NCI-H2029 (cell line): ENCODE data around the gene IRAK3.
"Not testable (repeated sequence)": the region's sequence is repeated elsewhere in the genome, so short reads cannot be mapped to it uniquely, and the experiment has no call there.

Source experiments
- DNase-seq: peaks from one replicate; lab custom pipeline; 2025; lab: John Stamatoyannopoulos, UW

IRAK3 gene

GRCh38 chr12:66174391-66175325, 14.4 kb upstream of the IRAK3 start:
- DNase-seq: not testable (repeated sequence)

DNA sequence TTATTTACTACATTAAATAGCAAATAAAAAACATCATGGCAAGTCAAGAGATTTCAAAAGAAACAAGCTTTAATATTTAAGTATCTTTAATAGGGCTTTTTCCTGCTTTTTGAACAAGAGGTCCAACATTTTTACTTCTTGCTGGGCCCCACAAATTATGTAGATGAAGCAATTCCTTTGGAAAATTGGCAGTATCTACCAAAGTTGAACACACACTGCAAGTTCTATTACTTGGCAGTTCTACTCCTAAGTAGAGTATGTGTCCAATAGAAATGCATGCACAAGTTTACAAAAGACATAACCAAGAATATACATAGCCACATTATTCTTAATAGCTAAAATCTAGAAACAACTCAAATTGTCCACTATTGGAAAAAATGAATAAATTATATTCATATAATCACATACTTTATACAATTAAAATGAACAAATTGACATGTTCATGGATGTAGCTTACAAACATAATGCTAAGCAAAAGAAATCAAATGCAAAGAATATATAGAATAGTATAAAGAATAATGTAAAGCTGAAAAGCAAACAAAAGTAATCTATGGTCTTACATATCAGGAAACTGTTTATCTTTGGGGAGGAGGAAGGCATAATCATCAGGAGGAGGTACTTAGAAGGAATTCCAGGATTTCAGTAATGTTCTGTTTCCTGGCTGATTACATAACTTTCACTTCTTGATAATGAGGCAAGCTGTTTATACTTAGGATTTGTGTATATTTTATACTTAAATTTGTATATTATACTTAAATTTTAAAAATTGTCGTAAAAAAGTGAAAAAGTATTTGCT, 12.7 kb upstream of the IRAK3 start:
- no peak for DNase-seq

- no peak for DNase-seq
Observed at GRCh38 chr12:66182956-66183355, 6.1 kb upstream of the IRAK3 start.

DNA sequence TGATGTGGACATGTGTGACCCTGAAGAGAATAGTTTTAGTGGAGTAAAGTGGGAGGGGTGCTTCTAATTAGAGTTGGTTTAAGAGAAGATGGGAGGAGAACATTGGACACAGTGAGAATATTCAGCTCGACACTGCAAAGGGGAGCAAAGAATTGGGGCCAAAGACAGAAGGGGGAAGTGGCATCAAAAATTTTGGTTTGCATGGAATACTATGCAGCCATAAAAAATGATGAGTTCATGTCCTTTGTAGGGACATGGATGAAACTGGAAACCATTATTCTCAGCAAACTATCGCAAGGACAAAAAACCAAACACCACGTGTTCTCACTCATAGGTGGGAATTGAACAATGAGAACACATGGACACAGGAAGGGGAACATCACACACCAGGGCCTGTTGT, 4.2 kb upstream of the IRAK3 start:
- not testable (repeated sequence) for DNase-seq

DNA sequence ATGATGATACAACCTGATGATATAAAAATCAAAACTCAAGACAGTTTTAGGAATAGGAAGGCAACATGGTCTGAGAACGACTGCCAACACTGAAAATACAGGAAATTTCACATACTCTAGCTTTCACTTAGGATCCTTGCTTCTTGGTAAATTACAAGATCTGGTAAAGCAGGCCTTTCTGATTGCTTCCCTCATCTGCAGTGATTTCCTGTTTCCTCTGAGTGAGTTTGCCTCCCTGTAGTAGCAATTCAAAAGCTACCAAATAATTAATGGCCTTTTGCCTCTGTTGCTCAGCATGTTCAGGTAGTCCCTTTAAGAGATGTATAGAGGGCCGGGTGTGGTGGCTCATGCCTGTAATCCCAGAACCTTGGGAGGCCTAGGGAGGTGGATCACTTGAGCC, 2.0 kb upstream of the IRAK3 start:
- DNase-seq: no peak

DNA sequence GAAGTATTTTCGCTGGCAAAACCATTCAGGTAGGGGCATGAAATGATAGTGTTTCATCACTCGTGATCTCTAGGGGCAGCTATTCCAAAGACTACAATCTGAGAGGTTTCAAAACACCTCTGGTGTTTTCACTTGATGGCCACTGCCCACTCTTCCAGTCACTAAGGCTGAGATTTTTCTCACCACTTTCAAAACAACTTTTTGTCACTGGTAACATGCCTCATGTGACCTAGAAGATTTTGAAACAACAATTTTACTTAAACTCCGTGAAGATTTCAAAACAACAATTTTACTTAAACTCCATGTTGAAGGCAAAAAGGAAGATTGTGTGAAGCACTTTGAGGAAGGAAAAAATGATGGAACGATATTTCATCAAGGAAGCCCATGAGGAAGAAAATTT, 1.2 kb upstream of the IRAK3 start:
- DNase-seq: no peak

DNA sequence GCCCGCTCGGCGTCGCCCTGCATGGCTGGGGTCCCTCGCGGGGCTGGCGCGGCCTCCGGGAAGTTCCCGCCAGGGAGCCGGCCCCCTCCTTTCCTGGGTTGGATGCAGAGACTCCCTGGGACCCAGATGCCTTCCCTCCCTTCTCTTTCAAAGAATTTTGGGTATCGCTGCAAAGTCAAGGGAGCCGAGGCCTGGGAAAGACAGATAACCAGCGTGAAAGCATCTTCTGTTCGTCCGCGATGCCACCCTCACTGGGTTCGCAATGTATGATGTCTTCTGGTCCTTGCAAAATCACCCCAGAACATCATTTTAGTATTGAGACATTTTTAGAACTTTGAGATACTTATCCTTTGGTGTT, 451 bp downstream of the IRAK3 start:
- DNase-seq: no peak

- no peak for DNase-seq
Observed at GRCh38 chr12:66189889-66190288, 875 bp downstream of the IRAK3 start.

GRCh38 chr12:66190519-66191370, 1.7 kb downstream of the IRAK3 start:
- DNase-seq: peak; percentile 35

DNA sequence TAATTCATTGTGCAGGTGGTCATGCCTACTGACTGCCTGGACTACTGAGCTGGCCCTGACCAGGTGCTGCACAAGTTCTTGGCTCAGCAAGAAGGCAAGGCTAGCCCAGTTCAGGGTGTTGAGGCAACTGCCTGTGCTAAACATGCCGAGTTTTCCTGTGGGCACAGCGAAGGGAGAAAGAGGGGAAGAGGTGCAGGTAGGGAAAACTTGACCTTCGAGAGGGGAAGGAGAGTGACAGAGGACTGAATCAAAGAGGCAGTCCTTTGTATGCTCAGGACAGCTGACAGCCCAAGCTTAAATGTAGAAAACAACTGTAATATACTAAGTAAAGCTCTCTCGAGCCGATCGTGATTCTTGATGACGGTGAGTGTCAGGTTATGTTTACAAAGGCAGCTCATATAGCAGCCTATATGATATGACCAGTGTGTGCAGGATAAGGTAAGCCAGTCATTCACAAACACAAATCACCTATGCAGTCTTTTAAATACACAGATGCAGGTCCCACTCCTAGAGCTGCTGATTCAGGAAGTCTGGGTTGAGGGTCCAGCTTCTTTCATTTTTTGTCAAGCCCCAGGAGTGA, 2.6 kb downstream of the IRAK3 start:
- peak; percentile 70 for DNase-seq

DNA sequence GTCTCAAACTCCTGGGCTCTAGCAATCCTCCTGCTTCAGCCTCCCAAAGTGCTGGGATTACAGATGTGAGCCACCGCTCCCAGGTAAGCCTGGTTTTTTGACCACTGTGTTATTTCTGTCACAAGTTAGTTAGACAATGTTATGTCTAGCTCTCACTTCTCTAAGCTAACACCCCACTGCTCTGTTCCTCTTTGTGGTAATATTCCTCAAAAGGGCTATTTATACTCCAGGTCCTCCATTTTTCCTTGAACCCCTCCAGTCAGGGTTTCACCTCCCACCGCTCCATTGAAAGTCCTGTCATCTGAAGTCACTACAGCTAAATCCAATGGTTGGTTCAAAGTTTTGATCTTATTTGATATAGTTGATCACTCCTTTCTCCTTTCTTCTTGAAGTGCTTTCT, 5.1 kb downstream of the IRAK3 start:
- DNase-seq: no peak

DNA sequence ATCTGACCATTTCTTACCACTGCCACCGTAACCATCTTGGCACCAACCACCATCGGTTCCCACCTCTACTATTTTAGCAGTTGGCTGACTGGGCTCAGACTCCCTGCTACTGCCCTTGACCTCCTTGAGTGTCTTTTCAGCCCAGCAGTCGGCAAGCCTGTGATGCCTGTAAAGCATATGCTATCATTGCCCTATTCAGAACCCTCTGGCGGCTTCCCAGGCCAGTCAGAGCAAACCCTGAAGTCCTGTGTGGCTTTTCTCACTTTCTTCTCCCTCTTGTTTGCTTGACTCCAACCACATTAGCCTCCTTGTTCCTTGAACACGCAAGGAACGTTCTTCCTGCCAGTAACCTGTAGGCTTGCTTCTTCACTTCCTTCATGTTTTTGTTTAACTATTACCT, 6.2 kb downstream of the IRAK3 start:
- no peak for DNase-seq

DNA sequence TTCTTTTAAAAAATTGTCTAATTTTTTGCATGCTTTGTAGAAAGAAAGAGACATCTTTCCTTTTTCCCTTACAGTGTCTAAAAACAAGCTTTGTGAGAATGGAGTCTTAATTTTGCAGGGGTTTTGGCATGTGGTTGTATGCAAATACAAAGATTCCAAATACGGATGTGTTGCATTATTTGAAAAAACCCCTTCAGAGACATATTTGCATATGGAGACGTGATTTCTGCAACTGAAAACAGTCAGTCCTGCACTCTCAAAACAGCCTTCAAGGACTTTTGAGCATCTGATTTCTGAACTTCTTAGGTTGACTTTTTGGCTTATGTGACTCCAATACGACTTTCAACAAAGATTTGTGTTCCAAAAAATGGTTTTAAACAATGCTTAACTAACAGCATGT, 7.8 kb downstream of the IRAK3 start:
- no peak for DNase-seq

DNA sequence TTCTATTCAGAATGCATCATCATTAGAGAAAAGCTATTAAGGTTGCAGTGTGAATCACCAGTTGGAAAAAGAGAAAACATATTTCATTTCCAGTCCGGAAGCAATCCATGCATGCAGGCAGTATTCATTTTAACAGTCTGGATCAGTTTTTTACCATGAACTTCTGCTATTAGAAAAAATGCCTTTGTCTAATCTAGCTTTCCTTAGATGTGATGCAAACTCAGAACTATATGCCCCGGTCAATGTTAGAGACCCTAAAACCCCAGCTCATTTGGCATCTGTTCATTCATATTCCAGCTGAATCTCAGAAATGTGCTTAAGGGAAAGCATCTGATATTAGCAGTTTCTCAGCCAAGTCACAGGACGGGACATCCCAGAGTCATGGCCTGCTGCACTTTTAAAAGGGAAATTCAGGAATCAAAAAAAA, 8.5 kb downstream of the IRAK3 start:
- no peak for DNase-seq

DNA sequence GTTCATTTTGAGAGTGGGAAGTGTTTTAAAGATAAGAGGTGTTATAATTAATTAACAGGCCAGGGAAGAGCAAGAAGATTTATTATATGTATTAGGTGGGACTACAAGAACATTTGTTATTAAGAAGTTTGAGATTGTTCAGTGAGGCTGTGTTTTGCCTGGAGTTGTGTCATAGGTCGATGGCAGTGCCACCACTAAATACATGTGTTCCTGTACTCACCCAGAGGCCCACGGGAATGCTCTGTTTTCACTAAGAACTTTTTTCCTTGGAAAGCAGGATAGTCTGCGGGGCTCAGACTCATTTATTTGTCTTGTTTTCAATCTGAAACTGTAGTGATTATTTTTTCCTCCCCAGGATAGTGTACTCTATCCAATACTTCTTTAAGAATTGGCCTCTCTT, 10.1 kb downstream of the IRAK3 start:
- DNase-seq: no peak

- no peak for DNase-seq
Observed at GRCh38 chr12:66199831-66200509, 11.0 kb downstream of the IRAK3 start.

GRCh38 chr12:66203820-66204219, 14.8 kb downstream of the IRAK3 start:
- DNase-seq: no peak

GRCh38 chr12:66206141-66206540, 17.1 kb downstream of the IRAK3 start:
- no peak for DNase-seq

- DNase-seq: no peak
Observed at GRCh38 chr12:66210840-66211239, 21.8 kb downstream of the IRAK3 start.

DNA sequence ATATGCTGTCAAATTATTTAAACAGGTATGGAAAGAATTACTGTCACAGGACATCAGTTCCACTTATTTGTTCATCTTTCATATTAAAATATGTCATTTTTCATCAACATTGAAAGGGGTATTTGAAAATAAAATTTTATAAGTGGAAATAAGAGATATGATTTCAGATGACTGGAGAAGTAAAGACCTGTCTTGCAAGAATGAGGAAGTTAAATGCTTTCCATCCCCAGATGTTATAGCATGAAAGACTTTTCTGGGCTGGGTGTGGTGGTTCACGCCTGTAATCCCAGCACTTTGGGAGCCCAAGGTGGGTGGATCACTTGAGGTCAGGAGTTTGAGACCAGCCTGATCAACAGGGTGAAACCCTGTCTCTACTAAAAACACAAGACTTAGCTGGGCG, 22.6 kb downstream of the IRAK3 start:
- not testable (repeated sequence) for DNase-seq

- not testable (repeated sequence) for DNase-seq
Observed at GRCh38 chr12:66213011-66213410, 24.0 kb downstream of the IRAK3 start.
